Fibroblast of lung (primary cell): ENCODE measurements around the gene ZBTB4.

ENCODE experiments used
- EZH2 ChIP-seq: IDR thresholded peaks from 2 replicates; pipeline ENCODE4 v1.5.1; 2012; ENCODE audit warnings: low read length, control low read depth, mild to moderate bottlenecking; ENCODE audit errors: missing control alignments
- TF ChIP-seq, protein P1 (sequence below), 2 donors: IDR thresholded peaks in 1 of 2; conservative IDR thresholded peaks in 1 of 2; 1 replicate in 1 of 2; 2 replicates in 1 of 2; pipeline ENCODE4 v1.5.1; 2011 to 2012; ENCODE audit warnings: low read length in 2 of 2, control low read depth in 1 of 2, inconsistent platforms in 1 of 2, low read depth in 1 of 2, mild to moderate bottlenecking in 1 of 2

DNA sequence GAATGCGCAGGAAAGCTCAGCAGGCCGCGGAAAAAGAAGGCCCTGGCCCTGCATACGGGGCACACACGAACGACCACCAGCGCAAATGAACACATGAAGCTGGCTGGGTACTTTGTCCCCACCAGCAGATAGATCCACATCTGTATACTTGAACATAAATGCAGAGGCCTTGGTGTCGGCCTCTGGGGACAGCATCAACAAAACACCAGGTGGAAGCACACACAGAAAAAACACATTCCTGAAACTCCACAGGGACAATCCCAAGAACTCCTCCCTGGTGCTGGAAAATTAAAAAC is 606 bp upstream of the ZBTB4 start:
- TF ChIP-seq, protein P1, sequence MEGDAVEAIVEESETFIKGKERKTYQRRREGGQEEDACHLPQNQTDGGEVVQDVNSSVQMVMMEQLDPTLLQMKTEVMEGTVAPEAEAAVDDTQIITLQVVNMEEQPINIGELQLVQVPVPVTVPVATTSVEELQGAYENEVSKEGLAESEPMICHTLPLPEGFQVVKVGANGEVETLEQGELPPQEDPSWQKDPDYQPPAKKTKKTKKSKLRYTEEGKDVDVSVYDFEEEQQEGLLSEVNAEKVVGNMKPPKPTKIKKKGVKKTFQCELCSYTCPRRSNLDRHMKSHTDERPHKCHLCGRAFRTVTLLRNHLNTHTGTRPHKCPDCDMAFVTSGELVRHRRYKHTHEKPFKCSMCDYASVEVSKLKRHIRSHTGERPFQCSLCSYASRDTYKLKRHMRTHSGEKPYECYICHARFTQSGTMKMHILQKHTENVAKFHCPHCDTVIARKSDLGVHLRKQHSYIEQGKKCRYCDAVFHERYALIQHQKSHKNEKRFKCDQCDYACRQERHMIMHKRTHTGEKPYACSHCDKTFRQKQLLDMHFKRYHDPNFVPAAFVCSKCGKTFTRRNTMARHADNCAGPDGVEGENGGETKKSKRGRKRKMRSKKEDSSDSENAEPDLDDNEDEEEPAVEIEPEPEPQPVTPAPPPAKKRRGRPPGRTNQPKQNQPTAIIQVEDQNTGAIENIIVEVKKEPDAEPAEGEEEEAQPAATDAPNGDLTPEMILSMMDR (conservative IDR thresholded peaks at IDR 0.05 in 1 of 2, IDR thresholded peaks at IDR 0.05 in 1 of 2; ENCODE audit: low read depth in 1 of 2, low read length in 2 of 2) = no peak
- TF ChIP-seq EZH2 = no peak
